DND-41 (cell line): Measurements from ENCODE around the gene SLC2A6.

Experiments
- CTCF ChIP-seq: IDR thresholded peaks from 2 replicates; pipeline ENCODE4 v1.5.1; 2012; ENCODE audit warnings: borderline replicate concordance, low read length, moderate library complexity, mild to moderate bottlenecking; ENCODE audit not compliant: poor library complexity, severe bottlenecking; ENCODE audit errors: extremely low read depth
- EZH2 ChIP-seq: IDR thresholded peaks from 3 replicates; pipeline ENCODE4 v1.6.1; 2012; ENCODE audit warnings: borderline replicate concordance, low read depth, mild to moderate bottlenecking, moderate library complexity, low read length, inconsistent platforms; ENCODE audit not compliant: severe bottlenecking

DNA sequence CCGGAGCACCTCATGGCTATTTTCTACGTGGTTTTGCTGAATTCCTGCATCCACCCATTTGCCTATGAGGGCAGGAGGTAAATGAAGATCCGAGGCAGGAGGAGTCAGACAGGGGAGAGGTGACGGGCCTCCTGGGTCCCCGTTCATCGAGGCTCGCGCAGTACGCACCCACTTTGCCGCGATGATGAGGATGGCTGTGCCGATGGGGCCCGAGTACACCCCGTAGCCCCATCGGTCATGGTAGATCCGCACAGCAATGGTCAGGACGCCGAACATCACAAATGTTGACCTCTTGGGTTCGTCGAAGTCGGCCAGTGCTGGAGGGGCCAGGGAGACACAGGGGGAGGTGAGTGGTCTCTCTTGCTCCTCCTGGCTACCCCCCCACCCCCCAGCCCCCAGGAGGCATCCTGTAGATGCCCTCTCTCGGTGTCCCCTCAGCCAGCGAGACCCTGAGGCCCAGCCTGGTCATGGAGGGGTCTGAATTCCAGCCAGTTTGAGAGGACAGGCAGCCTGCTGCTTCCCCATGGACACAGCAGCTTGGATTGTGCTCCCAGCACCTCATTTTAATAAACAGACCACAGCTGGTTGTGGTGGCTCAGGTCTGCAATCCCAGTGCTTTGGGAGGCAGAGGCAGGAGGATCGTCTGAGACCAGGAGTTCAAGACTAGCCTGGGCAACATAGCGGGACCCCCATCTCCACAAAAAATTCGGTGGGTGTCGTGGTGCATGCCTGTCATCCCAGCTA is 40.0 kb upstream of the SLC2A6 start:
- TF ChIP-seq CTCF, result no peak
- TF ChIP-seq EZH2, result no peak
